DND-41 (cell line): Measurements from ENCODE around the gene POT1.

Source experiments
- ATAC-seq: fragments of 200-7000 bp; cut with Tn5 transposase; 3 replicates; pipeline ENCODE4 v1.9.1; 2021; ENCODE audit warnings: low read depth; ENCODE audit not compliant: insufficient read depth
- DNase-seq: peaks from one replicate; pipeline ENCODE4 v3.0.0-alpha.2; 2020
- H2AFZ ChIP-seq: 2 replicates; pipeline ENCODE4 v1.6.0; 2012; ENCODE audit warnings: low read depth, low read length
- H3K27ac ChIP-seq: 2 replicates; pipeline ENCODE4 v1.5.1; 2012; ENCODE audit warnings: low read length, inconsistent platforms
- H3K27me3 ChIP-seq: fragments of 200-600 bp; sonication (generic); 2 replicates; pipeline ENCODE4 v1.6.0; 2012; ENCODE audit warnings: low read length, mild to moderate bottlenecking, inconsistent platforms; ENCODE audit not compliant: insufficient read depth, poor library complexity
- H3K36me3 ChIP-seq: 2 replicates; pipeline ENCODE4 v1.5.1; 2012; ENCODE audit warnings: low read length, inconsistent platforms; ENCODE audit not compliant: insufficient read depth
- H3K4me1 ChIP-seq: 2 replicates; pipeline ENCODE4 v1.5.1; 2012; ENCODE audit warnings: mild to moderate bottlenecking, low read length; ENCODE audit not compliant: insufficient read depth
- H3K4me2 ChIP-seq: 2 replicates; pipeline ENCODE4 v1.6.0; 2012; ENCODE audit warnings: mild to moderate bottlenecking, moderate library complexity, low read length, inconsistent platforms; ENCODE audit not compliant: insufficient read depth
- H3K4me3 ChIP-seq, 2 experiments: fragments of 200-600 bp in 1 of 2; shearing (Covaris generic) in 1 of 2; 2 replicates each; pipeline ENCODE4 v1.5.1; 2012 to 2016; ENCODE audit warnings: inconsistent platforms in 2 of 2, low read length in 2 of 2, mild to moderate bottlenecking in 2 of 2, low read depth in 1 of 2, moderate library complexity in 1 of 2
- H3K79me2 ChIP-seq: 2 replicates; pipeline ENCODE4 v1.6.0; 2012; ENCODE audit warnings: low read length, inconsistent platforms; ENCODE audit not compliant: insufficient read depth
- H3K9ac ChIP-seq: 2 replicates; pipeline ENCODE4 v1.6.0; 2012; ENCODE audit warnings: low read depth, mild to moderate bottlenecking, inconsistent platforms, low read length, moderate library complexity
- H3K9me3 ChIP-seq: 2 replicates; pipeline ENCODE4 v1.5.1; 2012; ENCODE audit warnings: low read length, moderate library complexity, mild to moderate bottlenecking, inconsistent platforms; ENCODE audit not compliant: insufficient read depth, severe bottlenecking
- H4K20me1 ChIP-seq: 2 replicates; pipeline ENCODE4 v1.6.0; 2012; ENCODE audit warnings: low read length; ENCODE audit not compliant: insufficient read depth
- EZH2 ChIP-seq: IDR thresholded peaks from 3 replicates; pipeline ENCODE4 v1.6.1; 2012; ENCODE audit warnings: borderline replicate concordance, low read depth, mild to moderate bottlenecking, moderate library complexity, low read length, inconsistent platforms; ENCODE audit not compliant: severe bottlenecking
- TF ChIP-seq, protein P1 (sequence below): IDR thresholded peaks from 2 replicates; pipeline ENCODE4 v1.5.1; 2012; ENCODE audit warnings: borderline replicate concordance, low read length, moderate library complexity, mild to moderate bottlenecking; ENCODE audit not compliant: poor library complexity, severe bottlenecking; ENCODE audit errors: extremely low read depth

Gene POT1

DNA sequence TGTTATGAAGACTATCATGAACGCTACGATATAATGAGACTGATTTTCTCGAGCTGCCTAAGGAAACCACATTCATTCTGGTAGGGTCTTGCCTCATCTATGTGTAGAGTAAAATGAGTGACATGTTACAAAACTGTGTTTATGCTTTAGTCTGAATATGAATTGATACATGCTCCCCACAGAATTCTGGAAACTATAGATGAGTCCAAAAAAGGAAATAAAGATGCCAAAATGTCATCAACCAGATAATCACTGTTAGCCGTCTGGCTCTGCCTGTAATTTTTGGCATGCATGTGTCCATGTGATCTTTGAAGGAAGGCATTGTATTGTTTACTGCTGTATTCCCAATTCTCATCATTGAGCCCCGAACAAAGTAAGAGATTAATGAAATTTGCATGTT is 121.4 kb downstream of the POT1 start:
- Histone ChIP-seq H3K9ac (no peak overlapping the region), H3K79me2 (no peaks in the 10 kb centered on the region), H2AFZ (no peak overlapping the region), H3K4me2 (no peak overlapping the region), H3K4me3 (no peak overlapping the region), H4K20me1 (no peaks in the 10 kb centered on the region), H3K27me3 (no peaks in the 10 kb centered on the region), H3K9me3 (no peaks in the 10 kb centered on the region), H3K4me1 (no peaks in the 10 kb centered on the region), H3K27ac (no peak overlapping the region), H3K36me3 (no peaks in the 10 kb centered on the region)
- ATAC-seq, result no peak
- DNase-seq, result no peak
- no peak for TF ChIP-seq EZH2
- TF ChIP-seq, protein P1, sequence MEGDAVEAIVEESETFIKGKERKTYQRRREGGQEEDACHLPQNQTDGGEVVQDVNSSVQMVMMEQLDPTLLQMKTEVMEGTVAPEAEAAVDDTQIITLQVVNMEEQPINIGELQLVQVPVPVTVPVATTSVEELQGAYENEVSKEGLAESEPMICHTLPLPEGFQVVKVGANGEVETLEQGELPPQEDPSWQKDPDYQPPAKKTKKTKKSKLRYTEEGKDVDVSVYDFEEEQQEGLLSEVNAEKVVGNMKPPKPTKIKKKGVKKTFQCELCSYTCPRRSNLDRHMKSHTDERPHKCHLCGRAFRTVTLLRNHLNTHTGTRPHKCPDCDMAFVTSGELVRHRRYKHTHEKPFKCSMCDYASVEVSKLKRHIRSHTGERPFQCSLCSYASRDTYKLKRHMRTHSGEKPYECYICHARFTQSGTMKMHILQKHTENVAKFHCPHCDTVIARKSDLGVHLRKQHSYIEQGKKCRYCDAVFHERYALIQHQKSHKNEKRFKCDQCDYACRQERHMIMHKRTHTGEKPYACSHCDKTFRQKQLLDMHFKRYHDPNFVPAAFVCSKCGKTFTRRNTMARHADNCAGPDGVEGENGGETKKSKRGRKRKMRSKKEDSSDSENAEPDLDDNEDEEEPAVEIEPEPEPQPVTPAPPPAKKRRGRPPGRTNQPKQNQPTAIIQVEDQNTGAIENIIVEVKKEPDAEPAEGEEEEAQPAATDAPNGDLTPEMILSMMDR, result no peak

DNA sequence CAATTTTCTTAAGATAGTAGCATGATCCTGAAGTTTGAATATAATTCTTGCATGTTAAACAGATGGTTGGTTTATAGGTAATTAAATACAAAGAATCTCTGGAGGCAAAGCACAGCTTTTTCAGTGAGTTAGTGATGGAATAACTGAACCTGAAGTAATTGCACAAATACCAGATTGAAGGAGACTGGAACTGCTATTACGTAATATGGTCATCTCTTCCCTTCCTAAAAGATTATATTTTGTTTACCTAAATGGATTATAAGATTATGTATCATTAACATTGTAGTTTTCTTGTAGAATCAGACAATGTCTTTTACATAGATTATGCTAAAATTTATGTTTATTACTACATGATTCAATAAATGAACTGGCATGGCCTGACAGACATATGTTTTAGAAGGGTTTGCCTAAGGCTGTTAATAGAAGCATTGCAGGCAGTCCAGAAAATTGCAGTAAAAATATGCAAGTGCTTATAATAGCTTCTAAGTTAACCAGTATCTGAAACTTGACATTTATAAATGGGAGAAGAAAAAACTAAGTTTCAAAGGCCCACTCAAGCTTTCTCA is 128.2 kb downstream of the POT1 start:
- TF ChIP-seq, protein P1, result no peak
- no peak for TF ChIP-seq EZH2
- Histone ChIP-seq H3K9ac (no peak overlapping the region), H3K4me1 (no peaks in the 10 kb centered on the region), H3K27ac (no peak overlapping the region), H4K20me1 (no peaks in the 10 kb centered on the region), H3K4me3 (no peak overlapping the region), H3K36me3 (no peaks in the 10 kb centered on the region), H3K9me3 (no peaks in the 10 kb centered on the region), H3K27me3 (no peaks in the 10 kb centered on the region), H3K79me2 (no peaks in the 10 kb centered on the region), H2AFZ (no peak overlapping the region), H3K4me2 (no peak overlapping the region)
- DNase-seq (no peak), ATAC-seq (no peak)

DNA sequence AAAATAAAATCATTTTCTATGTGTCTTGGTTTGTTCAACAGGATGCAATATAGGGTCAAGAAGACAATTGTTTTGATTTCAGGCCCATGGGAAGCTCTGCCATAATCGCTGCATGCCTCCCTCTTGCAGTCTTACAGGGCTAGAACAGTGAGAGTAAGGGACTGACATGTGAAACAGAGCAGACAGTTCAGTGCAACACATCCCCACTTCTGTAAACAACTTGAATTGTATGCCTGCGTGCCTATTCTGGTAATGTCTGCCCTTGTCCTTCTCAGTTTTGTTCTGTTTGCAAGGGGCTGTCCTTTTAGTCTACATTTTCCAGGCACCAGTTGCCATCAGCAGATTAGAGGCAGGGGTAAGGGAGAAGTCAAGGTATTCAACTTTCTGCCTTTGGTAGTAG is 129.2 kb downstream of the POT1 start:
- Histone ChIP-seq H3K27me3 (no peaks in the 10 kb centered on the region), H3K4me1 (no peaks in the 10 kb centered on the region), H3K27ac (no peak overlapping the region), H3K79me2 (no peaks in the 10 kb centered on the region), H3K4me3 (no peak overlapping the region), H4K20me1 (no peaks in the 10 kb centered on the region), H3K9me3 (no peaks in the 10 kb centered on the region), H3K4me2 (no peak overlapping the region), H3K9ac (no peak overlapping the region), H3K36me3 (no peaks in the 10 kb centered on the region), H2AFZ (no peak overlapping the region)
- TF ChIP-seq EZH2, result no peak
- TF ChIP-seq, protein P1, result no peak
- no peak for ATAC-seq
- DNase-seq, result no peak

DNA sequence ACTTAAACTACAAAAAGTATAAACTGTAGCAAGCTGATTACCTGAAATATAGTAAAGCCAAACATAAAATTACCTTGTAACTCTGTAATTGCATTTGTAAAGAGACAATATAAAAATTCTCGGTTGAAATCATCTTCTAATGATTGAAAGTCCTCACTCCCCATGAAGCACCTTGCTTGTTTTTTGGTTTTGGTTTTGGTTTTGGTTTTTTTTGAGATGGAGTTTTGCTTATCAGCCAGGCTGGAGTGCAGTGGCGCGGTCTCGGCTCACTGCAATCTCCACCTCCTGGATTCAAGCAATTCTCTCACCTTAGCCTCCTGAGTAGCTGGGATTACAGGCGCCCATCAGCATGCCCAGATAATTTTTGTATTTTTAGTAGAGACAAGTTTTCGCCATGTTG is 130.2 kb downstream of the POT1 start:
- H3K9ac ChIP-seq, result no peak overlapping the region
- ATAC-seq, result no peak
- TF ChIP-seq EZH2, result no peak

More for the DNA sequence above, 130.2 kb downstream of the POT1 start:
- Histone ChIP-seq H3K79me2 (no peaks in the 10 kb centered on the region), H3K27ac (no peak overlapping the region), H3K9me3 (no peaks in the 10 kb centered on the region), H2AFZ (no peak overlapping the region), H3K4me2 (no peak overlapping the region), H3K36me3 (no peaks in the 10 kb centered on the region), H3K4me3 (no peak overlapping the region), H3K4me1 (no peaks in the 10 kb centered on the region), H3K27me3 (no peaks in the 10 kb centered on the region), H4K20me1 (no peaks in the 10 kb centered on the region)
- no peak for DNase-seq
